HFFc6 (cell line): ENCODE results near the gene XPO6. TPM values are rescaled to one million over a fixed set of nuclear protein-coding genes. Genes with fewer than 3 reads are reported as not detected.
"Not testable (repeated sequence)": the region's sequence is repeated elsewhere in the genome, so short reads cannot be mapped to it uniquely, and the experiment has no call there.

ENCODE experiments used
- DNase-seq: peaks from one replicate; pipeline ENCODE4 v3.0.0-alpha.2; 2018
- H3K27ac Mint-ChIP-seq: 2 replicates; pipeline ENCODE4 v1.8.0; 2020; ENCODE audit warnings: mild to moderate bottlenecking, mixed read lengths
- H3K27me3 Mint-ChIP-seq: 2 replicates; pipeline ENCODE4 v1.8.0; 2021; ENCODE audit warnings: mild to moderate bottlenecking, moderate library complexity, mixed read lengths; ENCODE audit not compliant: insufficient read depth
- H3K36me3 Mint-ChIP-seq: 2 replicates; pipeline ENCODE4 v1.8.0; 2021; ENCODE audit warnings: low read depth, mixed read lengths
- H3K4me1 Mint-ChIP-seq: 2 replicates; pipeline ENCODE4 v1.8.0; 2020; ENCODE audit warnings: low read depth, mixed read lengths
- H3K4me3 Mint-ChIP-seq: 2 replicates; pipeline ENCODE4 v1.8.0; 2020; ENCODE audit warnings: mild to moderate bottlenecking, moderate library complexity, mixed read lengths
- H3K9me3 Mint-ChIP-seq: 2 replicates; pipeline ENCODE4 v1.8.0; 2020; ENCODE audit warnings: mild to moderate bottlenecking, mixed read lengths
- total RNA-seq, 6 experiments: library from RNA; stranded (reverse); fragmentation: NEBNext Ultra II Directional; extraction: Animal tissue kit (Norgen Biotek cat#: 25700); gene quantifications; 2 replicates in 1 of 6; 3 replicates in 5 of 6; pipeline ENCODE4 v1.2.3, GENCODE V29; 2021
- TF ChIP-seq, protein P1 (sequence below): fragments of 200-600 bp; sonication (generic); IDR thresholded peaks from 2 replicates; pipeline ENCODE4 v1.5.0; 2021; ENCODE audit warnings: antibody characterized with exemption, mild to moderate bottlenecking

Gene XPO6
- total RNA-seq, 6 experiments from 2014 or later: 161 to 200 (median 173) TPM

DNA sequence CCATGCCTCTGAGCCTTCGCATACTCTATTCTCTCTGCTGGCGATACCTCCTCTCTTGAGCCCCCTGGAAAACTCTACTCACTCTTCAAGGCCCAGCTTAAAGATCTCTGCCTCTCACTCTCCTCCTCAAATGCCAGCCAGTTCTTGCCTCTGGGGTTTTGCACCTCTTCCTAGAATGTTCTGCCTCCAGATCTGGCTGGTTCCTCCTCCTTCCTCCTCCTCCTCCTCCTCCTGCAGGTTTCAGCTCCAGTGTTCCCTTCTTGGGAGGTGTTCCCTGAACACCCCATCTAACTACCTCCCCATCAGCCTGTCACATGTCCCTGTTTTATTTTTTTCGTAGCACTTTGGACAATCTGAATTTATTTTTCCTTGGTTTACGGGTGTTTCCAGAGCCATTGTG is 45.5 kb upstream of the XPO6 start:
- no peaks in the 10 kb centered on the region for H3K4me1 Mint-ChIP-seq
- no peaks in the 10 kb centered on the region; the same call in 1 of the 2 replicates for H3K36me3 Mint-ChIP-seq
- DNase-seq: no peak
- H3K27ac Mint-ChIP-seq: no peak overlapping the region
- H3K27me3 Mint-ChIP-seq: peaks cover 39% of the 10 kb centered on the region
- TF ChIP-seq, protein P1, sequence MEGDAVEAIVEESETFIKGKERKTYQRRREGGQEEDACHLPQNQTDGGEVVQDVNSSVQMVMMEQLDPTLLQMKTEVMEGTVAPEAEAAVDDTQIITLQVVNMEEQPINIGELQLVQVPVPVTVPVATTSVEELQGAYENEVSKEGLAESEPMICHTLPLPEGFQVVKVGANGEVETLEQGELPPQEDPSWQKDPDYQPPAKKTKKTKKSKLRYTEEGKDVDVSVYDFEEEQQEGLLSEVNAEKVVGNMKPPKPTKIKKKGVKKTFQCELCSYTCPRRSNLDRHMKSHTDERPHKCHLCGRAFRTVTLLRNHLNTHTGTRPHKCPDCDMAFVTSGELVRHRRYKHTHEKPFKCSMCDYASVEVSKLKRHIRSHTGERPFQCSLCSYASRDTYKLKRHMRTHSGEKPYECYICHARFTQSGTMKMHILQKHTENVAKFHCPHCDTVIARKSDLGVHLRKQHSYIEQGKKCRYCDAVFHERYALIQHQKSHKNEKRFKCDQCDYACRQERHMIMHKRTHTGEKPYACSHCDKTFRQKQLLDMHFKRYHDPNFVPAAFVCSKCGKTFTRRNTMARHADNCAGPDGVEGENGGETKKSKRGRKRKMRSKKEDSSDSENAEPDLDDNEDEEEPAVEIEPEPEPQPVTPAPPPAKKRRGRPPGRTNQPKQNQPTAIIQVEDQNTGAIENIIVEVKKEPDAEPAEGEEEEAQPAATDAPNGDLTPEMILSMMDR: no peak
- no peaks in the 10 kb centered on the region; the same call in 1 of the 2 replicates for H3K9me3 Mint-ChIP-seq
- H3K4me3 Mint-ChIP-seq: no peak overlapping the region

DNA sequence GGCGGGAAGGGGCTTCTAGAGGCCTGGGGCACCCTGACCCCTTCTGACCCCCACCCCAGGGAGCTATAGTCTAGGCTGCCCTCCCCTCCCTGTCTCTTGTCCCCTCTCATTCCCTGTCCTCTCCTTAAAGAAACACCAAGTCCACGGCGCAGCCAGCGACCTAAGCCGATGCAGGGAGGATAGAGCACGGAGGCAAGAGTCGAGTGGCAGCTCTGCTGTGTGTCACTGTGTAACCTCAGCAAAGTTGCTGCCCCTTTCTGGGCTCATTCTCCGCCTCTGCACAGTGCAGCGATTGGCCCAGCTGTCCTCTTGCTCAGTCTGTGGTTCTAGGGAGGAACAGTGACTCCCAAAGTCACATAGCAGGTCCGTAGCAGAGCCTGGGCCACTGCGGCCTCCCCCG is 44.1 kb upstream of the XPO6 start:
- H3K9me3 Mint-ChIP-seq: no peaks in the 10 kb centered on the region; the same call in 1 of the 2 replicates
- H3K4me1 Mint-ChIP-seq: no peaks in the 10 kb centered on the region
- peaks cover 36% of the 10 kb centered on the region for H3K27me3 Mint-ChIP-seq
- TF ChIP-seq, protein P1: no peak
- no peak overlapping the region for H3K4me3 Mint-ChIP-seq
- no peaks in the 10 kb centered on the region; the same call in 1 of the 2 replicates for H3K36me3 Mint-ChIP-seq
- DNase-seq: no peak
- no peak overlapping the region for H3K27ac Mint-ChIP-seq

DNA sequence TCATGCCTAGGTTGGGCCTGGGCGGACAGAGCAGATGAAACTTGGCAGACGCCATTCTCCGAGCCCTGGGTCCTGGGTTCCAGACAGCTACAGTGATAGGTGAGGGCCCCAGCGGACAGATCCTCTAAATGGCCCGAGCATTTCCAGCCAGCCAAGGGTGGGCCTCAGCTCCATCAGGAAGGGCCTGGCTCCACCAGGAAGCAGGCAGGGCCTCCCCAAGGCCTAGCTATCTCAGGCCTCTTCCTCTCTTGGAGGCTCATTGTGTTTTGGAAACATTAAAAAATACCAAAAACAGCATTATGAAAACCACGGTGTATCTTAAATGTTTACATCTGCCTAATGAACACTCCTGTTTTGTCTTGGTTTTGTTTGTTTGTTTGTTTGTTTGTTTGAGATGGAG is 42.4 kb upstream of the XPO6 start:
- Mint-ChIP-seq H3K4me1 (no peaks in the 10 kb centered on the region), H3K27me3 (peaks cover 28% of the 10 kb centered on the region), H3K36me3 (no peaks in the 10 kb centered on the region; the same call in 1 of the 2 replicates), H3K27ac (no peak overlapping the region), H3K9me3 (no peaks in the 10 kb centered on the region; the same call in 1 of the 2 replicates), H3K4me3 (no peak overlapping the region)
- TF ChIP-seq, protein P1: no peak
- no peak for DNase-seq

DNA sequence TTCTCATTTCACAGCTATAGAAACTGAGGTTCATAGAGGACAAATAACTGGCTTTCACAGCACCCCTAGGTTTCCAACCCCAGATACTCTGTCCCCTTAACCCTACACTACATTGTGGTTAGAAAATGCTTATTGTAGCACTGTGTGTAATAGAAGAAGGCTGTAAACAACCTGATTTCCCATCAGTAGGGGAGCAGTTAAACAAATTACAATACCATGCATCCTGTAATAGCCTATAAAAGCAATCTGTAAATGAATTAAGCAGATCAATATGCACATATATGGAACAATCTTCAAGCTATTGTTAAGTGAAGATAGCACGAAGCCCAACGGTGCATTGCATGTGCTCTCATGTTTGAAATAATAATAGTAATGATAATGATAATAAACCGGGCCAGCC is 39.2 kb upstream of the XPO6 start:
- no peaks in the 10 kb centered on the region; the same call in 1 of the 2 replicates for H3K36me3 Mint-ChIP-seq
- H3K4me1 Mint-ChIP-seq: no peaks in the 10 kb centered on the region
- H3K27me3 Mint-ChIP-seq: peaks cover 25% of the 10 kb centered on the region
- no peak for DNase-seq
- TF ChIP-seq, protein P1: no peak
- H3K9me3 Mint-ChIP-seq: no peaks in the 10 kb centered on the region; the same call in 1 of the 2 replicates
- H3K4me3 Mint-ChIP-seq: no peak overlapping the region
- no peak overlapping the region for H3K27ac Mint-ChIP-seq

DNA sequence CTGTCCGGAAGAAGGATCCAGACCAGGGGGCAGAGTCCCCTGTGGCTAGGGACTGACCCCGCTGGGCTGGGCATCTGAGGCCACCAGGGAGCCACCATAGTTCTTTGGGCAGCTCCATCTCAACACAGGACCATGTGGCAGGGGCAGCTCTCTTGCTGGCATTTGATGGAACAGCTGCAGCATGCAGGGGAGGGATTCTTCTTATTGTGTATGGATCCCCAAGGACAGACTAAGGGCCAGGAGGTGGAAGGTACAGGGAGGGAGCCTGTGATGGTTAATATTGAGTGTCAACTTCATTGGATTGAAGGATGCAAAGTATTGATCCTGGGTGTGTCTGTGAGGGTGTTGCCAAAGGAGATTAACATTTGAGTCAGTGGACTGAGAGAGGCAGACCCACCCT is 37.7 kb upstream of the XPO6 start:
- H3K9me3 Mint-ChIP-seq, H3K36me3 Mint-ChIP-seq: not testable (repeated sequence)

DNA sequence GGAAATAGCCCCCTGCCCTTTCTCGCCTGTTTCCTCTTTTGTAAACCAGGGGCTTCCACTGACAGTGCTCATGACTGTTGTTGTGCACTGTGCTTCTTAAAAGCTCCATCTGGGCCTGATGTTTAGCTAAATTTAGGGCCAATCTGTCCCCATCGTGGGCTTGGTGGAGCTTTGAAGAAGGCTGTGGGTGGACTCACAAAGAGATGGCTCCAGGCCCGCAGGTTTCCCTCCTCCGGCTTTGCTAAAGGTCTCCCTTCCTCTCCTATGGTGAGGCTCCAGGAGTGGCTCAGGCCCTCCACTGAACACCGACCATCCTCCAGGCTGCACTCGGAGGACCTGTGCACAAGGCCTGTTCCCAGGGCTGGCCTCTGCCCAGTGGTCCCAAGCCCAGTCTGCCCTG is 30.2 kb upstream of the XPO6 start:
- DNase-seq: no peak
- Mint-ChIP-seq H3K27ac (no peak overlapping the region), H3K4me1 (no peaks in the 10 kb centered on the region), H3K27me3 (peaks cover 21% of the 10 kb centered on the region), H3K36me3 (peaks cover 2% of the 10 kb centered on the region), H3K4me3 (no peak overlapping the region), H3K9me3 (peaks cover 7% of the 10 kb centered on the region; the same call in 1 of the 2 replicates)
- TF ChIP-seq, protein P1: no peak

More for the DNA sequence above, 37.7 kb upstream of the XPO6 start:
- DNase-seq, H3K4me3 Mint-ChIP-seq, H3K4me1 Mint-ChIP-seq, H3K27ac Mint-ChIP-seq: not testable (repeated sequence)
- peaks cover 35% of the 10 kb centered on the region for H3K27me3 Mint-ChIP-seq
